Measurements from ENCODE around the gene ZNF695.
"Not testable (repeated sequence)": the region's sequence is repeated elsewhere in the genome, so short reads cannot be mapped to it uniquely, and the experiment has no call there.

ZNF695 gene

GRCh38 chr1:247007511-247008405 is at the start of gene ZNF695:
TSS of gene ZNF695 (minus strand) at chr1:247008057. CDS start at chr1:247007908, 149 bp downstream.
- peak; percentile 13 for DNase-seq

- no peak for DNase-seq
Observed at GRCh38 chr1:247056071-247056470, 48.2 kb upstream of the ZNF695 start.

GRCh38 chr1:247054992-247055415 is 47.1 kb upstream of the ZNF695 start:
- no peak for DNase-seq

GRCh38 chr1:247047702-247048101 is 39.8 kb upstream of the ZNF695 start:
- DNase-seq, result no peak

- DNase-seq, result no peak
Observed at GRCh38 chr1:247047260-247047659, 39.4 kb upstream of the ZNF695 start.

GRCh38 chr1:247043406-247043805 is 35.5 kb upstream of the ZNF695 start:
- no peak for DNase-seq

- no peak for DNase-seq
Observed at GRCh38 chr1:247037511-247038320, 29.9 kb upstream of the ZNF695 start.

- DNase-seq, result not testable (repeated sequence)
Observed at GRCh38 chr1:247032306-247032705, 24.4 kb upstream of the ZNF695 start.

GRCh38 chr1:247024658-247025057 is 16.8 kb upstream of the ZNF695 start:
- DNase-seq, result not testable (repeated sequence)

GRCh38 chr1:247013391-247013790 is 5.5 kb upstream of the ZNF695 start:
- DNase-seq, result no peak

- no peak for DNase-seq
Observed at GRCh38 chr1:247008406-247008799, 546 bp upstream of the ZNF695 start.

- not testable (repeated sequence) for DNase-seq
Observed at GRCh38 chr1:247004081-247004480, 3.8 kb downstream of the ZNF695 start.

GRCh38 chr1:246989901-246990300 is 18.0 kb downstream of the ZNF695 start:
- no peak for DNase-seq

GRCh38 chr1:246988316-246988715 is 19.5 kb downstream of the ZNF695 start:
- DNase-seq, result no peak

GRCh38 chr1:246987083-246987690 is 20.7 kb downstream of the ZNF695 start:
- no peak for DNase-seq

GRCh38 chr1:246978785-246979184 is 29.1 kb downstream of the ZNF695 start:
- no peak for DNase-seq

GRCh38 chr1:246978281-246978680 is 29.6 kb downstream of the ZNF695 start:
- no peak for DNase-seq

- no peak for DNase-seq
Observed at GRCh38 chr1:246971969-246972368, 35.9 kb downstream of the ZNF695 start.

- peak; percentile 47 for DNase-seq
Observed at GRCh38 chr1:246971090-246971721, 36.7 kb downstream of the ZNF695 start.

- no peak for DNase-seq
Observed at GRCh38 chr1:246969621-246970020, 38.2 kb downstream of the ZNF695 start.

- DNase-seq, result no peak
Observed at GRCh38 chr1:246966502-246966901, 41.4 kb downstream of the ZNF695 start.

GRCh38 chr1:246959944-246960693 is 47.7 kb downstream of the ZNF695 start:
- DNase-seq, result peak; percentile 20

Measured in CD4-positive, alpha-beta T cell treated with Interleukin-4 for 4 hours (primary cell).